Neural progenitor cell (in vitro differentiated cells): ENCODE results near the gene MINDY3. TPM values are rescaled to one million over a fixed set of nuclear protein-coding genes. Genes with fewer than 3 reads are reported as not detected.

Experiments used
- DNase-seq: peaks from one replicate; pipeline ENCODE4 v3.0.0-alpha.2; 2016; ENCODE audit warnings: low spot score
- H2AFZ ChIP-seq: fragments of 200-600 bp; sonication (generic); replicated peaks from 2 replicates; pipeline ENCODE4 v1.6.1; 2016; ENCODE audit warnings: antibody characterized with exemption
- H3F3A ChIP-seq: fragments of 200-600 bp; sonication (generic); 2 replicates; pipeline ENCODE4 v1.6.1; 2016; ENCODE audit warnings: antibody characterized with exemption, low read depth
- H3K27ac ChIP-seq: fragments of 200-600 bp; sonication (generic); 2 replicates; pipeline ENCODE4 v1.5.1; 2016; ENCODE audit warnings: mild to moderate bottlenecking
- H3K27me3 ChIP-seq: fragments of 200-600 bp; sonication (generic); 2 replicates; pipeline ENCODE4 v1.6.1; 2016; ENCODE audit warnings: mild to moderate bottlenecking, moderate library complexity
- H3K36me3 ChIP-seq: fragments of 200-600 bp; sonication (generic); 2 replicates; pipeline ENCODE4 v1.5.1; 2016
- H3K4me1 ChIP-seq: fragments of 200-600 bp; sonication (generic); 2 replicates; pipeline ENCODE4 v1.6.1; 2016; ENCODE audit warnings: mixed run types
- H3K4me2 ChIP-seq: fragments of 200-600 bp; sonication (generic); 2 replicates; pipeline ENCODE4 v1.6.1; 2016
- H3K4me3 ChIP-seq: fragments of 200-600 bp; sonication (generic); 2 replicates; pipeline ENCODE4 v1.5.1; 2016
- H3K79me2 ChIP-seq: fragments of 200-600 bp; sonication (generic); 2 replicates; pipeline ENCODE4 v1.6.1; 2016; ENCODE audit warnings: low read depth
- H3K9ac ChIP-seq: fragments of 200-600 bp; sonication (generic); 2 replicates; pipeline ENCODE4 v1.6.1; 2016
- H3K9me3 ChIP-seq: fragments of 200-600 bp; sonication (generic); 2 replicates; pipeline ENCODE4 v1.5.1; 2016; ENCODE audit warnings: low read depth
- H4K20me1 ChIP-seq: fragments of 200-600 bp; sonication (generic); 2 replicates; pipeline ENCODE4 v1.6.1; 2016; ENCODE audit warnings: low read depth
- H3K27ac Mint-ChIP-seq: 3 replicates; pipeline ENCODE4 v1.8.0; 2021; ENCODE audit warnings: mixed read lengths
- H3K27me3 Mint-ChIP-seq: 2 replicates; pipeline ENCODE4 v1.8.0; 2022; ENCODE audit warnings: low read depth, mild to moderate bottlenecking, inconsistent platforms, moderate library complexity, mixed read lengths; ENCODE audit not compliant: insufficient read depth
- H3K36me3 Mint-ChIP-seq: 3 replicates; pipeline ENCODE4 v1.8.0; 2021; ENCODE audit warnings: mixed read lengths
- H3K4me1 Mint-ChIP-seq: 3 replicates; pipeline ENCODE4 v1.8.0; 2021; ENCODE audit warnings: mixed read lengths
- H3K4me3 Mint-ChIP-seq: 3 replicates; pipeline ENCODE4 v1.8.0; 2021; ENCODE audit warnings: mild to moderate bottlenecking, moderate library complexity, mixed read lengths
- H3K9me3 Mint-ChIP-seq: 3 replicates; pipeline ENCODE4 v1.8.0; 2020; ENCODE audit warnings: mixed read lengths
- CTCF ChIP-seq: fragments of 200-600 bp; sonication (generic); IDR thresholded peaks from 2 replicates; pipeline ENCODE4 v1.5.1; 2017; ENCODE audit warnings: antibody characterized with exemption, mild to moderate bottlenecking
- EZH2 ChIP-seq: fragments of 200-600 bp; sonication (generic); IDR thresholded peaks from 2 replicates; pipeline ENCODE4 v1.6.1; 2017; ENCODE audit warnings: antibody characterized with exemption, mild to moderate bottlenecking, moderate library complexity
- EZH2phosphoT487 ChIP-seq: fragments of 200-600 bp; sonication (generic); IDR thresholded peaks from 2 replicates; pipeline ENCODE4 v1.6.1; 2017; ENCODE audit warnings: antibody characterized with exemption
- total RNA-seq: library from RNA; depleted of rRNA; stranded (reverse); fragments of >200 nt; gene quantifications from 2 replicates; pipeline ENCODE4 v1.2.3, GENCODE V29; 2015; ENCODE audit warnings: low replicate concordance

MINDY3 gene
- total RNA-seq, 1 donor from 2014 or later: 28.2 TPM

DNA sequence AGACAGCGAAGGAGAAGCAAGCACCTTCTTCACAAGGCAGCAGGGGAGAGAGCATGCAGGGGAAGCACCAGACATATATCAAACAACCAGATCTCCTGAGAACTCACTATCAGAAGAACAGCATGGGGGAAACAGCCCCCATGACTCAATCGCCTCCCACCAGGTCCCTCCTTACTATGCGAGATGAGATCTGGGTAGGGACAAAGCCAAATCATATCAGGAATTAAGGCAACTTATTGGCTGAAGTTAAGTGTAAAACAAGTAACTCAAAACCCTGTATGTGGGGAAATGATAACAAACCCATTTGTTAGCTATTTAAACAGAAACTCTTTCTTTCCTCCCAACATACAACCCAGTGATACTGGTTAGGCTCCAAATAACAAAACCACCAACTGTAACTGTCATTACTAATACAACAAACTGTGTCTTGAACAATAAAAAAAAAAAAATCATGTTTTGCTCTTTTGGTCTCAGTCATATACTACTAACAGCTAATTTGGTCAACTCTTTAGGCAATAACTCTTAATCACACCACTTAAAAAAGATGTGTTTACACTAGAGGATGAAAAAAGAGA lies 57.8 kb downstream of the MINDY3 start:
- no peak overlapping the region for H3K27ac Mint-ChIP-seq
- Histone ChIP-seq H3K4me2 (no peak overlapping the region), H3K4me1 (peaks cover 3% of the 10 kb centered on the region), H3K79me2 (no peaks in the 10 kb centered on the region), H3K9me3 (no peaks in the 10 kb centered on the region), H3K27ac (no peak overlapping the region), H3K9ac (no peak overlapping the region), H2AFZ (no peak overlapping the region), H4K20me1 (no peaks in the 10 kb centered on the region), H3K27me3 (no peaks in the 10 kb centered on the region), H3F3A (no peaks in the 10 kb centered on the region), H3K4me3 (no peak overlapping the region), H3K36me3 (no peaks in the 10 kb centered on the region)
- peaks cover 14% of the 10 kb centered on the region for H3K36me3 Mint-ChIP-seq
- no peaks in the 10 kb centered on the region for H3K27me3 Mint-ChIP-seq
- peaks cover 4% of the 10 kb centered on the region for H3K9me3 Mint-ChIP-seq
- peaks cover 3% of the 10 kb centered on the region for H3K4me1 Mint-ChIP-seq
- DNase-seq: no peak
- H3K4me3 Mint-ChIP-seq: no peak overlapping the region
- TF ChIP-seq EZH2phosphoT487: no peak
- TF ChIP-seq CTCF: no peak
- no peak for TF ChIP-seq EZH2

- no peak for TF ChIP-seq EZH2
- Mint-ChIP-seq H3K36me3 (peaks cover 14% of the 10 kb centered on the region), H3K4me1 (peaks cover 3% of the 10 kb centered on the region)
Observed at GRCh38 chr10:15801641-15802040, 58.7 kb downstream of the MINDY3 start.

DNA sequence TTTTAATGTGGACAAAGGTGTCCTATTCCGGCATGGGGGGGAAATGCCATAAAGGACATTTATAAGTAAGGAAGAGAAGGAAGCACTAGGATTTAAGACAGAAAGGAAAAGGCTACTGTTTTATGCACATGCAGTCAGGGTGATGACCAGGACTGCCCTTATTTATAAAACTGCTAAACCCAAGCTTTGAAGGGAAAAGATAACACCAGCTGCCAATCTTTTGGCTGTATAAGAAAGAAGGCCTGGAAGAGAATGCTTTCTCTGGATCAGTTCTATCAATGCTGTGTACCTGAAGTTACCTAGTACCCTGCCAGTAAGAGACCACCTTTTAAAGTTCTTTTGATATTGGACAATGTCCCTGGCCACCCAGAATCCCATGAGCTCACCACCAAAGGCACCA lies 59.2 kb downstream of the MINDY3 start:
- H3K27ac Mint-ChIP-seq: no peak overlapping the region
- Histone ChIP-seq H3K27ac (no peak overlapping the region), H3K4me3 (no peak overlapping the region), H3K4me2 (no peak overlapping the region), H3K36me3 (no peaks in the 10 kb centered on the region), H4K20me1 (no peaks in the 10 kb centered on the region), H3K27me3 (no peaks in the 10 kb centered on the region), H3K4me1 (peaks cover 3% of the 10 kb centered on the region), H3K9me3 (no peaks in the 10 kb centered on the region), H2AFZ (no peak overlapping the region), H3K79me2 (no peaks in the 10 kb centered on the region), H3K9ac (no peak overlapping the region), H3F3A (no peaks in the 10 kb centered on the region)
- H3K4me3 Mint-ChIP-seq: no peak overlapping the region
- TF ChIP-seq EZH2 (no peak), EZH2phosphoT487 (no peak), CTCF (no peak)
- DNase-seq: no peak
- H3K36me3 Mint-ChIP-seq: peaks cover 14% of the 10 kb centered on the region
- H3K27me3 Mint-ChIP-seq: no peaks in the 10 kb centered on the region
- peaks cover 4% of the 10 kb centered on the region for H3K9me3 Mint-ChIP-seq
- H3K4me1 Mint-ChIP-seq: peaks cover 3% of the 10 kb centered on the region

More at GRCh38 chr10:15801641-15802040, 58.7 kb downstream of the MINDY3 start:
- no peaks in the 10 kb centered on the region for H3K27me3 ChIP-seq
- H3K4me3 ChIP-seq: no peak overlapping the region
- no peak overlapping the region for H3K27ac ChIP-seq
- no peaks in the 10 kb centered on the region for H3K27me3 Mint-ChIP-seq
- no peaks in the 10 kb centered on the region for H3F3A ChIP-seq
- H4K20me1 ChIP-seq: no peaks in the 10 kb centered on the region
- no peaks in the 10 kb centered on the region for H3K36me3 ChIP-seq
- no peak overlapping the region for H3K9ac ChIP-seq
- H2AFZ ChIP-seq: no peak overlapping the region
- no peak for DNase-seq
- no peaks in the 10 kb centered on the region for H3K9me3 ChIP-seq
- peaks cover 3% of the 10 kb centered on the region for H3K4me1 ChIP-seq
- no peak overlapping the region for H3K4me3 Mint-ChIP-seq
- no peaks in the 10 kb centered on the region for H3K79me2 ChIP-seq
- peaks cover 4% of the 10 kb centered on the region for H3K9me3 Mint-ChIP-seq
- no peak overlapping the region for H3K27ac Mint-ChIP-seq
- H3K4me2 ChIP-seq: no peak overlapping the region

GRCh38 chr10:15797346-15797745 lies 63.0 kb downstream of the MINDY3 start:
- no peak overlapping the region for H3K4me2 ChIP-seq
- no peak for DNase-seq
- TF ChIP-seq EZH2 (no peak), EZH2phosphoT487 (no peak), CTCF (no peak)
- no peaks in the 10 kb centered on the region for H3K36me3 ChIP-seq
- H3F3A ChIP-seq: no peaks in the 10 kb centered on the region
- Mint-ChIP-seq H3K9me3 (peaks cover 4% of the 10 kb centered on the region), H3K27ac (no peak overlapping the region), H3K36me3 (peaks cover 16% of the 10 kb centered on the region), H3K27me3 (no peaks in the 10 kb centered on the region), H3K4me1 (no peaks in the 10 kb centered on the region), H3K4me3 (no peak overlapping the region)
- H2AFZ ChIP-seq: no peak overlapping the region
- H4K20me1 ChIP-seq: no peaks in the 10 kb centered on the region
- H3K79me2 ChIP-seq: no peaks in the 10 kb centered on the region
- no peak overlapping the region for H3K9ac ChIP-seq
- H3K9me3 ChIP-seq: no peaks in the 10 kb centered on the region
- H3K27me3 ChIP-seq: no peaks in the 10 kb centered on the region
- no peak overlapping the region for H3K4me3 ChIP-seq
- H3K4me1 ChIP-seq: no peaks in the 10 kb centered on the region
- H3K27ac ChIP-seq: no peak overlapping the region
